ENCODE measurements around the gene FRAS1.
"Not testable (repeated sequence)": the region's sequence is repeated elsewhere in the genome, so short reads cannot be mapped to it uniquely, and the experiment has no call there.

The FRAS1 gene

GRCh38 chr4:78208896-78209295 is 151.8 kb downstream of the FRAS1 start:
- not testable (repeated sequence) for DNase-seq (ENCODE audit: low read depth, low spot score)

- DNase-seq (ENCODE audit: low read depth, low spot score) = no peak
Observed at GRCh38 chr4:78210694-78211410, 153.7 kb downstream of the FRAS1 start.

- DNase-seq (ENCODE audit: low read depth, low spot score) = no peak
Observed at GRCh38 chr4:78213218-78213617, 156.1 kb downstream of the FRAS1 start.

- DNase-seq (ENCODE audit: low read depth, low spot score) = no peak
Observed at GRCh38 chr4:78214078-78214477, 157.0 kb downstream of the FRAS1 start.

- DNase-seq (ENCODE audit: low read depth, low spot score) = no peak
Observed at GRCh38 chr4:78217557-78217956, 160.4 kb downstream of the FRAS1 start.

GRCh38 chr4:78218260-78218659 is 161.1 kb downstream of the FRAS1 start:
- no peak for DNase-seq (ENCODE audit: low read depth, low spot score)

- DNase-seq (ENCODE audit: low read depth, low spot score) = no peak
Observed at GRCh38 chr4:78219825-78220224, 162.7 kb downstream of the FRAS1 start.

GRCh38 chr4:78220283-78220682 is 163.2 kb downstream of the FRAS1 start:
- no peak for DNase-seq (ENCODE audit: low read depth, low spot score)

GRCh38 chr4:78222575-78223186 is 165.6 kb downstream of the FRAS1 start:
- DNase-seq (ENCODE audit: low read depth, low spot score) = no peak

GRCh38 chr4:78225236-78225635 is 168.1 kb downstream of the FRAS1 start:
- no peak for DNase-seq (ENCODE audit: low read depth, low spot score)

GRCh38 chr4:78226279-78226678 is 169.2 kb downstream of the FRAS1 start:
- DNase-seq (ENCODE audit: low read depth, low spot score) = no peak

- no peak for DNase-seq (ENCODE audit: low read depth, low spot score)
Observed at GRCh38 chr4:78227411-78228057, 170.4 kb downstream of the FRAS1 start.

GRCh38 chr4:78235800-78236199 is 178.7 kb downstream of the FRAS1 start:
- no peak for DNase-seq (ENCODE audit: low read depth, low spot score)

GRCh38 chr4:78237360-78237759 is 180.2 kb downstream of the FRAS1 start:
- no peak for DNase-seq (ENCODE audit: low read depth, low spot score)

- no peak for DNase-seq (ENCODE audit: low read depth, low spot score)
Observed at GRCh38 chr4:78242071-78242470, 184.9 kb downstream of the FRAS1 start.

- DNase-seq (ENCODE audit: low read depth, low spot score) = no peak
Observed at GRCh38 chr4:78244705-78245485, 187.8 kb downstream of the FRAS1 start.

- no peak for DNase-seq (ENCODE audit: low read depth, low spot score)
Observed at GRCh38 chr4:78247536-78248285, 190.6 kb downstream of the FRAS1 start.

GRCh38 chr4:78250500-78250899 is 193.4 kb downstream of the FRAS1 start:
- no peak for DNase-seq (ENCODE audit: low read depth, low spot score)

- not testable (repeated sequence) for DNase-seq (ENCODE audit: low read depth, low spot score)
Observed at GRCh38 chr4:78252773-78253172, 195.7 kb downstream of the FRAS1 start.

- no peak for DNase-seq (ENCODE audit: low read depth, low spot score)
Observed at GRCh38 chr4:78254893-78255292, 197.8 kb downstream of the FRAS1 start.

GRCh38 chr4:78265006-78265405 is 207.9 kb downstream of the FRAS1 start:
- no peak for DNase-seq (ENCODE audit: low read depth, low spot score)

All from activated CD4-positive, CD25-positive, alpha-beta regulatory T cell treated with anti-CD3 and anti-CD28 coated beads, Interleukin-2, amount 50 U/mL, for 16 hours (primary cell).